ENCODE data around the gene CXCL14. TPM values are rescaled to one million over a fixed set of nuclear protein-coding genes. Genes with fewer than 3 reads are reported as not detected.

Gene CXCL14
- total RNA-seq, 1 experiment from 2014 or later: not detected

- DNase-seq (ENCODE audit: low read depth, low spot score): no peak
- peak overlapping the region; percentile 57 for H2AFZ ChIP-seq (ENCODE audit: low read depth, low read length, poor library complexity, severe bottlenecking)
- no peaks in the 10 kb centered on the region for H4K20me1 ChIP-seq (ENCODE audit: insufficient read depth)
- ChIA-PET POLR2A (interaction anchor here (1.1 to 1.8 kb wide), 2 partner anchors 13 to 264 kb away, joined by 4 to 5 read pairs; no protein-coding TSS in a partner anchor), RAD21 (ENCODE audit: low non-redundant PET in 1 of 2, low total read pairs in 2 of 2, uncharacterized antibody in 2 of 2, unreplicated experiment in 2 of 2) (interaction anchor here (0.7 to 2.1 kb wide), 12 partner anchors 13 to 265 kb away, joined by 3 to 9 read pairs (median 4); no protein-coding TSS in a partner anchor), CTCF (interaction anchor here (0.5 to 13.0 kb wide), 36 partner anchors 8 to 683 kb away, joined by 3 to 191 read pairs (median 5); no protein-coding TSS in a partner anchor)
- no peak overlapping the region for H3K9ac ChIP-seq (ENCODE audit: low read length)
- no peaks in the 10 kb centered on the region for H3K79me2 ChIP-seq (ENCODE audit: insufficient read depth, low read length)
- no peaks in the 10 kb centered on the region for H3K36me3 ChIP-seq (ENCODE audit: control insufficient read depth in 1 of 2, insufficient read depth in 2 of 2, low read length in 2 of 2)
- TF ChIP-seq ZNF274 (IDR thresholded peaks at IDR 0.05; ENCODE audit: low read depth, low read length): no peak
- TF ChIP-seq POLR2A (IDR thresholded peaks at IDR 0.05; ENCODE audit: borderline replicate concordance, extremely low read depth, insufficient read depth, insufficient read length): no peak
- TF ChIP-seq YY1 (IDR thresholded peaks at IDR 0.05; ENCODE audit: extremely low read depth, insufficient replicate concordance, low read depth, low read length): no peak
- TF ChIP-seq, protein P1, sequence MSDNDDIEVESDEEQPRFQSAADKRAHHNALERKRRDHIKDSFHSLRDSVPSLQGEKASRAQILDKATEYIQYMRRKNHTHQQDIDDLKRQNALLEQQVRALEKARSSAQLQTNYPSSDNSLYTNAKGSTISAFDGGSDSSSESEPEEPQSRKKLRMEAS (IDR thresholded peaks at IDR 0.05): no peak
- no peak for TF ChIP-seq JUND (IDR thresholded peaks at IDR 0.05)
- no peak for TF ChIP-seq POLR2AphosphoS5 (IDR thresholded peaks at IDR 0.05; ENCODE audit: low read depth, low read length)
- no peak for TF ChIP-seq EZH2 (IDR thresholded peaks at IDR 0.05)
- TF ChIP-seq, protein P2, sequence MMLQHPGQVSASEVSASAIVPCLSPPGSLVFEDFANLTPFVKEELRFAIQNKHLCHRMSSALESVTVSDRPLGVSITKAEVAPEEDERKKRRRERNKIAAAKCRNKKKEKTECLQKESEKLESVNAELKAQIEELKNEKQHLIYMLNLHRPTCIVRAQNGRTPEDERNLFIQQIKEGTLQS (IDR thresholded peaks at IDR 0.05): no peak
- TF ChIP-seq SIN3A (IDR thresholded peaks at IDR 0.05; ENCODE audit: low read depth): no peak
- no peak for TF ChIP-seq SRF (IDR thresholded peaks at IDR 0.05; ENCODE audit: low read depth)
- TF ChIP-seq FOSL1 (IDR thresholded peaks at IDR 0.05; ENCODE audit: low read depth): no peak
- no peak for TF ChIP-seq CEBPB (IDR thresholded peaks at IDR 0.05; ENCODE audit: low read depth)
- no peak for TF ChIP-seq SP1 (IDR thresholded peaks at IDR 0.05; ENCODE audit: low read depth)
- no peak for TF ChIP-seq RAD21 (IDR thresholded peaks at IDR 0.05; ENCODE audit: low read depth)
- TF ChIP-seq ZFX (IDR thresholded peaks at IDR 0.05): no peak
- no peak for TF ChIP-seq ELF1 (IDR thresholded peaks at IDR 0.05; ENCODE audit: borderline replicate concordance, low read depth)
- no peak for TF ChIP-seq EZH2phosphoT487 (IDR thresholded peaks at IDR 0.05; ENCODE audit: borderline replicate concordance)
- TF ChIP-seq CBX3 (IDR thresholded peaks at IDR 0.05; ENCODE audit: low read depth): no peak
- no peak for TF ChIP-seq TCF7L2 (IDR thresholded peaks at IDR 0.05; ENCODE audit: borderline replicate concordance, extremely low read depth, insufficient read depth, insufficient read length)
- no peak for TF ChIP-seq REST (IDR thresholded peaks at IDR 0.05; ENCODE audit: low read depth)
- ATAC-seq: peak; percentile 23
- H3K4me2 ChIP-seq (ENCODE audit: low read length): peak overlapping the region; percentile 32; the same call in 1 of the 2 replicates
- no peaks in the 10 kb centered on the region for H3K9me2 ChIP-seq (ENCODE audit: insufficient read depth)
- H3K27ac ChIP-seq (ENCODE audit: low read depth, low read length): no peak overlapping the region
- no peaks in the 10 kb centered on the region for H3K27me3 ChIP-seq (ENCODE audit: insufficient read depth, low read length)
- intact Hi-C loops (cut with micrococcal nuclease): loop anchor here (1.0 to 10.0 kb wide), 3 partner anchors 100 to 488 kb away; no protein-coding TSS in a partner anchor
- BruUV-seq (replicated peaks): no TSS peak
- H3K4me1 ChIP-seq (ENCODE audit: control insufficient read depth in 1 of 2, insufficient read depth in 2 of 2, low read length in 2 of 2): peaks cover 0 to 8% of the 10 kb centered on the region in 2 experiments; a peak in 1 of 4 replicates
- H3K9me3 ChIP-seq (ENCODE audit: control insufficient read depth in 1 of 2, insufficient read depth in 1 of 2, low read depth in 1 of 2, low read length in 2 of 2): no peaks in the 10 kb centered on the region
- H3K4me3 ChIP-seq (replicated peaks in 1 of 2; ENCODE audit: low read depth in 1 of 2, low read length in 2 of 2): no peak overlapping the region
Measured at GRCh38 chr5:135566422-135567400, 12.1 kb downstream of the CXCL14 start.
